GM23338 (cell line): Measurements from ENCODE around the gene KLHL28. TPM values are rescaled to one million over a fixed set of nuclear protein-coding genes. Genes with fewer than 3 reads are reported as not detected.

Experiments used
- ATAC-seq: fragments of 200-7000 bp; cut with Tn5 transposase; 3 replicates; pipeline ENCODE4 v1.9.1; 2020
- DNase-seq: peaks from one replicate; pipeline ENCODE4 v3.0.0-alpha.2; 2015; ENCODE audit warnings: low spot score
- H2AFZ ChIP-seq: fragments of 200-600 bp; sonication (generic); 2 replicates; pipeline ENCODE4 v1.8.0; 2016; ENCODE audit warnings: antibody characterized with exemption, mild to moderate bottlenecking, moderate library complexity
- H3F3A ChIP-seq: fragments of 200-600 bp; sonication (generic); replicated peaks from 2 replicates; pipeline ENCODE4 v1.8.0; 2017; ENCODE audit warnings: antibody characterized with exemption, mixed run types, low read depth
- H3K27ac ChIP-seq: fragments of 200-600 bp; sonication (generic); 2 replicates; pipeline ENCODE4 v1.6.1; 2016; ENCODE audit warnings: low read depth
- H3K27me3 ChIP-seq: fragments of 200-600 bp; sonication (generic); 2 replicates; pipeline ENCODE4 v1.8.0; 2016; ENCODE audit warnings: mild to moderate bottlenecking, mixed run types, moderate library complexity; ENCODE audit not compliant: insufficient read depth
- H3K36me3 ChIP-seq: fragments of 200-600 bp; sonication (generic); 2 replicates; pipeline ENCODE4 v1.8.0; 2016; ENCODE audit warnings: mild to moderate bottlenecking; ENCODE audit not compliant: insufficient read depth
- H3K4me1 ChIP-seq: fragments of 200-600 bp; sonication (generic); 2 replicates; pipeline ENCODE4 v1.8.0; 2016; ENCODE audit warnings: mild to moderate bottlenecking, moderate library complexity; ENCODE audit not compliant: insufficient read depth
- H3K4me2 ChIP-seq: fragments of 200-600 bp; sonication (generic); 2 replicates; pipeline ENCODE4 v1.7.1; 2017; ENCODE audit warnings: mixed run types
- H3K4me3 ChIP-seq: fragments of 200-600 bp; sonication (generic); 2 replicates; pipeline ENCODE4 v1.6.1; 2016; ENCODE audit warnings: mixed run types
- H3K79me2 ChIP-seq: fragments of 200-600 bp; sonication (generic); replicated peaks from 2 replicates; pipeline ENCODE4 v1.8.0; 2017; ENCODE audit warnings: mild to moderate bottlenecking; ENCODE audit not compliant: insufficient read depth
- H3K9me2 ChIP-seq: fragments of 200-600 bp; sonication (generic); 2 replicates; pipeline ENCODE4 v1.8.0; 2017; ENCODE audit not compliant: insufficient read depth
- H4K20me1 ChIP-seq: fragments of 200-600 bp; sonication (generic); replicated peaks from 2 replicates; pipeline ENCODE4 v1.8.0; 2017; ENCODE audit warnings: mild to moderate bottlenecking; ENCODE audit not compliant: insufficient read depth
- H3K27ac Mint-ChIP-seq: 2 replicates; pipeline ENCODE4 v1.8.0; 2020; ENCODE audit warnings: inconsistent platforms, mild to moderate bottlenecking, moderate library complexity, mixed read lengths
- H3K27me3 Mint-ChIP-seq: 3 replicates; pipeline ENCODE4 v1.8.0; 2022; ENCODE audit warnings: low read depth, mild to moderate bottlenecking, moderate library complexity, mixed read lengths, inconsistent platforms; ENCODE audit not compliant: insufficient read depth, poor library complexity
- H3K36me3 Mint-ChIP-seq: 3 replicates; pipeline ENCODE4 v1.8.0; 2021; ENCODE audit warnings: low read depth, mild to moderate bottlenecking, inconsistent platforms, moderate library complexity, mixed read lengths
- H3K4me1 Mint-ChIP-seq: 3 replicates; pipeline ENCODE4 v1.8.0; 2020; ENCODE audit warnings: mild to moderate bottlenecking, inconsistent platforms, mixed read lengths
- H3K4me3 Mint-ChIP-seq: 3 replicates; pipeline ENCODE4 v1.8.0; 2021; ENCODE audit warnings: moderate library complexity, mild to moderate bottlenecking, inconsistent platforms, mixed read lengths
- H3K9me3 Mint-ChIP-seq: 3 replicates; pipeline ENCODE4 v1.8.0; 2020; ENCODE audit warnings: moderate library complexity, mild to moderate bottlenecking, inconsistent platforms, mixed read lengths
- CTCF ChIP-seq, 2 experiments: fragments of 200-600 bp in 1 of 2; sonication (generic) in 1 of 2; conservative IDR thresholded peaks; 2 replicates each; pipeline versions ENCODE4 v1.5.1 to v1.6.1; 2016 to 2017; ENCODE audit warnings: antibody characterized with exemption in 2 of 2, low read depth in 2 of 2, mild to moderate bottlenecking in 2 of 2, moderate library complexity in 1 of 2
- NANOG ChIP-seq: IDR thresholded peaks from 2 replicates; pipeline ENCODE4 v1.6.1; 2016; ENCODE audit warnings: antibody characterized with exemption, borderline replicate concordance
- ZNF331 ChIP-seq: fragments of 250-450 bp; sonication (Bioruptor Pico); IDR thresholded peaks from 2 replicates; pipeline ENCODE4 v1.5.0; 2020; ENCODE audit warnings: low read depth, mild to moderate bottlenecking, moderate library complexity
- ZNF462 ChIP-seq: fragments of 250-450 bp; sonication (Bioruptor Pico); IDR thresholded peaks from 2 replicates; pipeline ENCODE4 v1.5.0; 2020; ENCODE audit warnings: mild to moderate bottlenecking, moderate library complexity
- polyA plus RNA-seq: library from polyadenylated mRNA; unstranded; fragments of >200 nt; fragmentation: Nextera tagmentation; extraction: Ambion mirVana; gene quantifications from 2 replicates; pipeline ENCODE4 v1.2.1, GENCODE V29; 2016
- total RNA-seq: library from RNA; depleted of rRNA; stranded (reverse); fragments of >200 nt; shearing (Covaris generic); gene quantifications from 2 replicates; pipeline ENCODE4 v1.2.3, GENCODE V29; 2014

Gene KLHL28
- total and polyA plus RNA-seq, 2 experiments from 2014 or later: 7.7 to 10.6 TPM

GRCh38 chr14:44910821-44911220 lies 50.9 kb downstream of the KLHL28 start:
- Histone ChIP-seq H3K4me1 (peaks cover 14% of the 10 kb centered on the region; the same call in 1 of the 2 replicates), H3K27ac (no peak overlapping the region), H3K79me2 (no peaks in the 10 kb centered on the region), H4K20me1 (no peaks in the 10 kb centered on the region), H3F3A (no peaks in the 10 kb centered on the region), H3K27me3 (peaks cover 21% of the 10 kb centered on the region), H3K4me3 (0 out of 2 replicates have a peak overlapping the region, but pooled peaks have one; percentile 55), H3K36me3 (no peaks in the 10 kb centered on the region), H2AFZ (no peak overlapping the region), H3K9me2 (no peaks in the 10 kb centered on the region), H3K4me2 (peak overlapping the region; percentile 78)
- TF ChIP-seq ZNF462 (CRISPR knock-in tag) (no peak), CTCF (conservative IDR thresholded peaks at IDR 0.05; ENCODE audit: low read depth in 2 of 2) (no peak), NANOG (no peak), ZNF331 (CRISPR knock-in tag) (no peak)
- DNase-seq: peak; percentile 49
- no peak overlapping the region for H3K27ac Mint-ChIP-seq
- no peak for ATAC-seq
- peaks cover 6% of the 10 kb centered on the region for H3K9me3 Mint-ChIP-seq
- peaks cover 11% of the 10 kb centered on the region; the same call in 2 of the 3 replicates for H3K4me1 Mint-ChIP-seq
- no peaks in the 10 kb centered on the region; the same call in 2 of the 3 replicates for H3K36me3 Mint-ChIP-seq
- peaks cover 7% of the 10 kb centered on the region for H3K27me3 Mint-ChIP-seq
- H3K4me3 Mint-ChIP-seq: no peak overlapping the region
